ENCODE data around the gene SHC3.

SHC3 gene

GRCh38 chr9:89183146-89183545, 4.5 kb upstream of the SHC3 start:
- DNase-seq = no peak

- no peak for DNase-seq
Observed at GRCh38 chr9:89182369-89182768, 3.8 kb upstream of the SHC3 start.

GRCh38 chr9:89179895-89180734, 1.5 kb upstream of the SHC3 start:
- DNase-seq = peak; percentile 80 to 85

GRCh38 chr9:89179540-89179894, 899 bp upstream of the SHC3 start:
- DNase-seq = no peak

GRCh38 chr9:89178830-89179539, 367 bp upstream of the SHC3 start:
- no peak for DNase-seq

- DNase-seq = peak; percentile 13 to 43
Observed at GRCh38 chr9:89177012-89177943, 1.3 kb downstream of the SHC3 start.

- no peak for DNase-seq
Observed at GRCh38 chr9:89175828-89176261, 2.8 kb downstream of the SHC3 start.

- no peak for DNase-seq
Observed at GRCh38 chr9:89174291-89174690, 4.3 kb downstream of the SHC3 start.

- DNase-seq = no peak
Observed at GRCh38 chr9:89173072-89173471, 5.5 kb downstream of the SHC3 start.

- no peak for DNase-seq
Observed at GRCh38 chr9:89172398-89172797, 6.2 kb downstream of the SHC3 start.

- DNase-seq = no peak
Observed at GRCh38 chr9:89171693-89172092, 6.9 kb downstream of the SHC3 start.

GRCh38 chr9:89171231-89171630, 7.4 kb downstream of the SHC3 start:
- no peak for DNase-seq

- no peak for DNase-seq
Observed at GRCh38 chr9:89168901-89169813, 9.5 kb downstream of the SHC3 start.

GRCh38 chr9:89167788-89168187, 10.8 kb downstream of the SHC3 start:
- DNase-seq = no peak

GRCh38 chr9:89166852-89167251, 11.8 kb downstream of the SHC3 start:
- DNase-seq = no peak

GRCh38 chr9:89165880-89166279, 12.7 kb downstream of the SHC3 start:
- DNase-seq = no peak

- no peak for DNase-seq
Observed at GRCh38 chr9:89165341-89165740, 13.3 kb downstream of the SHC3 start.

GRCh38 chr9:89161221-89161620, 17.4 kb downstream of the SHC3 start:
- no peak for DNase-seq

- no peak for DNase-seq
Observed at GRCh38 chr9:89160806-89161205, 17.8 kb downstream of the SHC3 start.

GRCh38 chr9:89154651-89155336, 23.8 kb downstream of the SHC3 start:
- DNase-seq = peak; percentile 63 to 70

- DNase-seq = no peak
Observed at GRCh38 chr9:89154218-89154617, 24.4 kb downstream of the SHC3 start.
